ENCODE results near the gene KPNA5.

Gene KPNA5

GRCh38 chr6:116741571-116741970 lies 60.6 kb downstream of the KPNA5 start:
- Histone ChIP-seq H3K4me3 (replicated peaks; ENCODE audit: low read depth, low read length) (no peak overlapping the region), H3K36me3 (ENCODE audit: control insufficient read depth, insufficient read depth, low read length) (no peaks in the 10 kb centered on the region), H3K27me3 (replicated peaks; ENCODE audit: control insufficient read depth, insufficient read depth, low read length) (no peaks in the 10 kb centered on the region)
- DNase-seq (ENCODE audit: extremely low read depth, insufficient read length): no peak
- TF ChIP-seq CTCF (IDR thresholded peaks at IDR 0.05; ENCODE audit: insufficient read depth, low read length, poor library complexity, severe bottlenecking): no peak

GRCh38 chr6:116745176-116745575 lies 64.2 kb downstream of the KPNA5 start:
- no peak for DNase-seq (ENCODE audit: extremely low read depth, insufficient read length)
- Histone ChIP-seq H3K4me3 (replicated peaks; ENCODE audit: low read depth, low read length) (no peak overlapping the region), H3K27me3 (replicated peaks; ENCODE audit: control insufficient read depth, insufficient read depth, low read length) (no peaks in the 10 kb centered on the region), H3K36me3 (ENCODE audit: control insufficient read depth, insufficient read depth, low read length) (no peaks in the 10 kb centered on the region)
- TF ChIP-seq CTCF (IDR thresholded peaks at IDR 0.05; ENCODE audit: insufficient read depth, low read length, poor library complexity, severe bottlenecking): no peak

GRCh38 chr6:116761779-116762178 lies 80.8 kb downstream of the KPNA5 start:
- no peaks in the 10 kb centered on the region for H3K36me3 ChIP-seq (ENCODE audit: control insufficient read depth, insufficient read depth, low read length)
- no peak for TF ChIP-seq CTCF (IDR thresholded peaks at IDR 0.05; ENCODE audit: insufficient read depth, low read length, poor library complexity, severe bottlenecking)
- DNase-seq (ENCODE audit: extremely low read depth, insufficient read length): no peak
- H3K27me3 ChIP-seq (replicated peaks; ENCODE audit: control insufficient read depth, insufficient read depth, low read length): no peaks in the 10 kb centered on the region; the same call in 1 of the 2 replicates
- H3K4me3 ChIP-seq (replicated peaks; ENCODE audit: low read depth, low read length): no peak overlapping the region

GRCh38 chr6:116762235-116762634 lies 81.2 kb downstream of the KPNA5 start:
- no peak for DNase-seq (ENCODE audit: extremely low read depth, insufficient read length)
- no peak for TF ChIP-seq CTCF (IDR thresholded peaks at IDR 0.05; ENCODE audit: insufficient read depth, low read length, poor library complexity, severe bottlenecking)
- Histone ChIP-seq H3K27me3 (replicated peaks; ENCODE audit: control insufficient read depth, insufficient read depth, low read length) (no peaks in the 10 kb centered on the region; the same call in 1 of the 2 replicates), H3K36me3 (ENCODE audit: control insufficient read depth, insufficient read depth, low read length) (no peaks in the 10 kb centered on the region), H3K4me3 (replicated peaks; ENCODE audit: low read depth, low read length) (no peak overlapping the region)

GRCh38 chr6:116763048-116763447 lies 82.0 kb downstream of the KPNA5 start:
- Histone ChIP-seq H3K27me3 (replicated peaks; ENCODE audit: control insufficient read depth, insufficient read depth, low read length) (no peaks in the 10 kb centered on the region; the same call in 1 of the 2 replicates), H3K36me3 (ENCODE audit: control insufficient read depth, insufficient read depth, low read length) (no peaks in the 10 kb centered on the region), H3K4me3 (replicated peaks; ENCODE audit: low read depth, low read length) (no peak overlapping the region)
- no peak for TF ChIP-seq CTCF (IDR thresholded peaks at IDR 0.05; ENCODE audit: insufficient read depth, low read length, poor library complexity, severe bottlenecking)
- no peak for DNase-seq (ENCODE audit: extremely low read depth, insufficient read length)
